K562 (cell line): ENCODE results near the gene RPL28. TPM values are rescaled to one million over a fixed set of nuclear protein-coding genes. Genes with fewer than 3 reads are reported as not detected.
A peak's percentile ranks its signal among the peaks of the same experiment; 100 is the strongest.

Source experiments
- ETS1 ChIP-seq: conservative IDR thresholded peaks from 2 replicates; pipeline ENCODE4 v1.6.1; 2011; ENCODE audit warnings: low read depth, mild to moderate bottlenecking, low read length; ENCODE audit not compliant: control insufficient read depth
- ETV6 ChIP-seq, 3 experiments: fragments of 150-350 bp in 1 of 3; sonication (generic) in 1 of 3; formaldehyde crosslinking in 1 of 3; IDR thresholded peaks; 2 replicates each; pipeline versions ENCODE4 v1.6.1 to v1.8.0; 2014 to 2022; ENCODE audit warnings: borderline replicate concordance in 2 of 3, low read depth in 2 of 3, antibody characterized with exemption in 1 of 3, low read length in 1 of 3, mild to moderate bottlenecking in 1 of 3, missing genetic modification reagents in 1 of 3
- GABPB2 ChIP-seq: fragments of 250-450 bp; sonication (Bioruptor Pico); conservative IDR thresholded peaks from 2 replicates; pipeline ENCODE4 v1.5.1; 2021; ENCODE audit warnings: mild to moderate bottlenecking
- ILF3 ChIP-seq: fragments of 450-650 bp; IDR thresholded peaks from 2 replicates; pipeline ENCODE4 v1.6.1; 2018; ENCODE audit warnings: antibody characterized with exemption, mild to moderate bottlenecking, moderate library complexity, borderline replicate concordance
- NR2C2 ChIP-seq, 2 experiments: fragments of 200-800 bp in 1 of 2; sonication (Bioruptor generic) in 1 of 2; sonication (generic) in 1 of 2; formaldehyde crosslinking in 1 of 2; IDR thresholded peaks; 2 replicates each; pipeline versions ENCODE4 v1.6.1 to v1.8.0; 2016 to 2022; ENCODE audit warnings: mild to moderate bottlenecking in 1 of 2, missing compliant biosample characterization in 1 of 2, missing genetic modification characterization in 1 of 2, missing genetic modification reagents in 1 of 2
- PATZ1 ChIP-seq: fragments of 250-450 bp; sonication (Bioruptor Pico); IDR thresholded peaks from 2 replicates; pipeline ENCODE4 v1.5.0; 2020; ENCODE audit warnings: mild to moderate bottlenecking, borderline replicate concordance
- POLR2B ChIP-seq: fragments of 450-650 bp; IDR thresholded peaks from 2 replicates; pipeline ENCODE4 v1.6.1; 2018; ENCODE audit warnings: low read depth; ENCODE audit not compliant: partially characterized antibody
- RBM39 ChIP-seq: fragments of 200-400 bp; formaldehyde crosslinking; optimal IDR thresholded peaks from 2 replicates; pipeline ENCODE3; 2018; ENCODE audit warnings: low read depth, low read length
- ZBTB7A ChIP-seq: IDR thresholded peaks from 2 replicates; pipeline ENCODE4 v1.6.1; 2011; ENCODE audit warnings: low read depth, mild to moderate bottlenecking, low read length, moderate library complexity, borderline replicate concordance; ENCODE audit not compliant: control insufficient read depth
- ZNF140 ChIP-seq: fragments of 250-450 bp; sonication (Bioruptor Pico); IDR thresholded peaks from 2 replicates; pipeline ENCODE4 v1.8.0; 2021; ENCODE audit warnings: moderate library complexity, mild to moderate bottlenecking, inconsistent platforms
- polyA plus RNA-seq, 8 experiments: library from polyadenylated mRNA; depleted of rRNA in 4 of 8; stranded (reverse) in 5 of 8; unstranded in 3 of 8; fragments of >200 nt; fragmentation: Nextera tagmentation in 2 of 8; fragmentation: Illumina TruSeq in 1 of 8; extraction: Ambion mirVana in 2 of 8; extraction: Trizol in 1 of 8; gene quantifications; 2 replicates each; pipeline versions ENCODE4 v1.2.1 to v1.2.3, GENCODE V29; 2011 to 2014; ENCODE audit warnings: inconsistent platforms in 1 of 8, missing spikeins in 1 of 8
- total RNA-seq, 7 experiments: library from RNA; depleted of rRNA in 6 of 7; stranded (reverse); fragments of >200 nt in 6 of 7; fragmentation: Illumina TruSeq in 2 of 7; extraction: Trizol in 2 of 7; gene quantifications; 2 replicates each; pipeline versions ENCODE4 v1.2.1 to v1.2.3, GENCODE V29; 2011 to 2021; ENCODE audit warnings: low replicate concordance in 1 of 7
- TF ChIP-seq, protein P1 (sequence below): sonication (generic); formaldehyde crosslinking; IDR thresholded peaks from 2 replicates; pipeline ENCODE4 v1.8.0; 2022; ENCODE audit warnings: mild to moderate bottlenecking, low read depth, missing genetic modification reagents
- TF ChIP-seq, protein P2 (sequence below): fragments of 200-800 bp; sonication (Bioruptor generic); IDR thresholded peaks from 2 replicates; pipeline ENCODE4 v1.6.1; 2017; ENCODE audit warnings: missing genetic modification characterization, missing compliant biosample characterization
- TF ChIP-seq, protein P3 (sequence below): fragments of 250-450 bp; sonication (Bioruptor Pico); IDR thresholded peaks from 2 replicates; pipeline ENCODE4 v1.4.0; 2020; ENCODE audit warnings: mild to moderate bottlenecking, moderate library complexity
- TF ChIP-seq, protein P4 (sequence below), 3 experiments: fragments of 200-800 bp in 1 of 3; sonication (Bioruptor generic) in 1 of 3; sonication (generic) in 1 of 3; formaldehyde crosslinking in 1 of 3; IDR thresholded peaks; 2 replicates each; pipeline versions ENCODE4 v1.6.1 to v1.8.0; 2016 to 2022; ENCODE audit warnings: mild to moderate bottlenecking in 2 of 3, missing compliant biosample characterization in 2 of 3, missing genetic modification characterization in 2 of 3, missing genetic modification reagents in 1 of 3

Gene RPL28
- total and polyA plus RNA-seq, 9 of the 15 experiments (the other 6 are each of a cell fraction or from before 2014, with no cell fraction given): 124 to 3,106 (median 622) TPM

DNA sequence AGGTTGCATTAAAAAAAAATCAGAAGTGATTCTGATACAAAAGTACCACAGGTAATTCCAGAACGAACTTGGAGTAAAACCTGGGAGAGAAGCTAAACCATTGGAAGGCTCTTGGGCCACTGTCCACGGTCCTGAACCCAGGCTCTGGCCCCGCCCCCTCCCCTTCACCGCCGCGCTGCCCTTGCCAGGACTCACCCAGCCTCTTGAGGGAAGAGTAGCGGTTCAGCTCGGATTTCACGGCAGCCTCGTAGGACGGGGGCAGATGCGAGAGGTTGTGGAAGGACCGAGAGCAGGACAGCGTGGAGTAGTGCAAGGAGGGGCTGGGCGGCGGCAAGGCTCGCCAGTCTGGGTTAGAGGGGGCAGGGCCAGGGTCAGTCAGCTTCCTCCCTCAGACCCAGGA, 51.7 kb downstream of the RPL28 start (continued):
- TF ChIP-seq ETV6 (IDR thresholded peaks at IDR 0.05; ENCODE audit: borderline replicate concordance in 1 of 2, low read depth in 2 of 2, low read length in 1 of 2): no peak
- TF ChIP-seq ETV6 (CRISPR knock-in tag; IDR thresholded peaks at IDR 0.05; ENCODE audit: borderline replicate concordance): no peak
- TF ChIP-seq ZNF140 (CRISPR knock-in tag): no peak
- TF ChIP-seq, protein P1, sequence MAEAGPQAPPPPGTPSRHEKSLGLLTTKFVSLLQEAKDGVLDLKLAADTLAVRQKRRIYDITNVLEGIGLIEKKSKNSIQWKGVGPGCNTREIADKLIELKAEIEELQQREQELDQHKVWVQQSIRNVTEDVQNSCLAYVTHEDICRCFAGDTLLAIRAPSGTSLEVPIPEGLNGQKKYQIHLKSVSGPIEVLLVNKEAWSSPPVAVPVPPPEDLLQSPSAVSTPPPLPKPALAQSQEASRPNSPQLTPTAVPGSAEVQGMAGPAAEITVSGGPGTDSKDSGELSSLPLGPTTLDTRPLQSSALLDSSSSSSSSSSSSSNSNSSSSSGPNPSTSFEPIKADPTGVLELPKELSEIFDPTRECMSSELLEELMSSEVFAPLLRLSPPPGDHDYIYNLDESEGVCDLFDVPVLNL (CRISPR knock-in tag): no peak
- no peak for TF ChIP-seq PATZ1 (CRISPR knock-in tag)
- TF ChIP-seq, protein P2, sequence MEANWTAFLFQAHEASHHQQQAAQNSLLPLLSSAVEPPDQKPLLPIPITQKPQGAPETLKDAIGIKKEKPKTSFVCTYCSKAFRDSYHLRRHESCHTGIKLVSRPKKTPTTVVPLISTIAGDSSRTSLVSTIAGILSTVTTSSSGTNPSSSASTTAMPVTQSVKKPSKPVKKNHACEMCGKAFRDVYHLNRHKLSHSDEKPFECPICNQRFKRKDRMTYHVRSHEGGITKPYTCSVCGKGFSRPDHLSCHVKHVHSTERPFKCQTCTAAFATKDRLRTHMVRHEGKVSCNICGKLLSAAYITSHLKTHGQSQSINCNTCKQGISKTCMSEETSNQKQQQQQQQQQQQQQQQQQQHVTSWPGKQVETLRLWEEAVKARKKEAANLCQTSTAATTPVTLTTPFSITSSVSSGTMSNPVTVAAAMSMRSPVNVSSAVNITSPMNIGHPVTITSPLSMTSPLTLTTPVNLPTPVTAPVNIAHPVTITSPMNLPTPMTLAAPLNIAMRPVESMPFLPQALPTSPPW (CRISPR knock-in tag): peak; percentile 64
- TF ChIP-seq, protein P3, sequence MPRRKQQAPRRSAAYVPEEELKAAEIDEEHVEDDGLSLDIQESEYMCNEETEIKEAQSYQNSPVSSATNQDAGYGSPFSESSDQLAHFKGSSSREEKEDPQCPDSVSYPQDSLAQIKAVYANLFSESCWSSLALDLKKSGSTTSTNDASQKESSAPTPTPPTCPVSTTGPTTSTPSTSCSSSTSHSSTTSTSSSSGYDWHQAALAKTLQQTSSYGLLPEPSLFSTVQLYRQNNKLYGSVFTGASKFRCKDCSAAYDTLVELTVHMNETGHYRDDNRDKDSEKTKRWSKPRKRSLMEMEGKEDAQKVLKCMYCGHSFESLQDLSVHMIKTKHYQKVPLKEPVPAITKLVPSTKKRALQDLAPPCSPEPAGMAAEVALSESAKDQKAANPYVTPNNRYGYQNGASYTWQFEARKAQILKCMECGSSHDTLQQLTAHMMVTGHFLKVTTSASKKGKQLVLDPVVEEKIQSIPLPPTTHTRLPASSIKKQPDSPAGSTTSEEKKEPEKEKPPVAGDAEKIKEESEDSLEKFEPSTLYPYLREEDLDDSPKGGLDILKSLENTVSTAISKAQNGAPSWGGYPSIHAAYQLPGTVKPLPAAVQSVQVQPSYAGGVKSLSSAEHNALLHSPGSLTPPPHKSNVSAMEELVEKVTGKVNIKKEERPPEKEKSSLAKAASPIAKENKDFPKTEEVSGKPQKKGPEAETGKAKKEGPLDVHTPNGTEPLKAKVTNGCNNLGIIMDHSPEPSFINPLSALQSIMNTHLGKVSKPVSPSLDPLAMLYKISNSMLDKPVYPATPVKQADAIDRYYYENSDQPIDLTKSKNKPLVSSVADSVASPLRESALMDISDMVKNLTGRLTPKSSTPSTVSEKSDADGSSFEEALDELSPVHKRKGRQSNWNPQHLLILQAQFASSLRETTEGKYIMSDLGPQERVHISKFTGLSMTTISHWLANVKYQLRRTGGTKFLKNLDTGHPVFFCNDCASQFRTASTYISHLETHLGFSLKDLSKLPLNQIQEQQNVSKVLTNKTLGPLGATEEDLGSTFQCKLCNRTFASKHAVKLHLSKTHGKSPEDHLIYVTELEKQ: no peak
- no peak for TF ChIP-seq GABPB2 (CRISPR knock-in tag)
- TF ChIP-seq ILF3: no peak
- no peak for TF ChIP-seq ETS1
- TF ChIP-seq, protein P4, sequence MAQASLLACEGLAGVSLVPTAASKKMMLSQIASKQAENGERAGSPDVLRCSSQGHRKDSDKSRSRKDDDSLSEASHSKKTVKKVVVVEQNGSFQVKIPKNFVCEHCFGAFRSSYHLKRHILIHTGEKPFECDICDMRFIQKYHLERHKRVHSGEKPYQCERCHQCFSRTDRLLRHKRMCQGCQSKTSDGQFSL (CRISPR knock-in tag; IDR thresholded peaks at IDR 0.05): 0 out of 2 replicates have a peak, but pooled peaks have one; percentile 16
- TF ChIP-seq, protein P4 (tag; IDR thresholded peaks at IDR 0.05): no peak
- TF ChIP-seq POLR2B: no peak
- TF ChIP-seq ZBTB7A: no peak
- TF ChIP-seq RBM39: no peak
- 0 out of 2 replicates have a peak, but pooled peaks have one; percentile 57 for TF ChIP-seq NR2C2 (CRISPR knock-in tag; IDR thresholded peaks at IDR 0.05)
- no peak for TF ChIP-seq NR2C2 (tag; IDR thresholded peaks at IDR 0.05)
